ENCODE measurements around the gene IL7R.

DNA sequence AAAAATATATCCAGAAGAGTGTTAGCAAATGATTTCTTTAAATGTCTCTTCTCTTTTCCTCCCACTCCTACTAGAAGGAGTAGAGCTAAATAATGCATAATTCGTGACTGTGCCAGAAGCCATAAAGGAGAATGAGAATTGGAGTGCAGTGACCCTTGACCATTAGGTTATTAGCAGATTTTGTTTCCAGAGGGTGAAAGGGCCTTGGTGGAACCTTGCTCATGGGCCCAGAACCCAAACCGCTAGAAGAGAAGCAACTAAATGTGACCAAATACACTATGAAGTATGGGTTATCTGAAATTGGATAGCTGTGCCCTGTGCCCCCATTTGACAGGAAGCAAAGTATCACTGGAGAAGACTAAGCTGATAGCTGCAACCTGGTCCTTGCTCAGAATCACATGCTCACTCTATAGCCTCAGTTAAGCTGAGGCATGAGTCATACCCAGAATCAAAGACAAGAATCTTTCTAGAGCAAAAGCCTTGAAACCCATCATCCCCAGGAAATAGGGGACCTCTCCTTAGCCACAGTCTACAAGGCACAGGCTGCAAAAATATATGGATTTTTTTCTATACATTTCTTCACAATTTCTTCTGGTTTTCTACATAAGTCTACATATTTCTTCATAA lies 45.5 kb downstream of the IL7R start:
- TF ChIP-seq, protein P1, sequence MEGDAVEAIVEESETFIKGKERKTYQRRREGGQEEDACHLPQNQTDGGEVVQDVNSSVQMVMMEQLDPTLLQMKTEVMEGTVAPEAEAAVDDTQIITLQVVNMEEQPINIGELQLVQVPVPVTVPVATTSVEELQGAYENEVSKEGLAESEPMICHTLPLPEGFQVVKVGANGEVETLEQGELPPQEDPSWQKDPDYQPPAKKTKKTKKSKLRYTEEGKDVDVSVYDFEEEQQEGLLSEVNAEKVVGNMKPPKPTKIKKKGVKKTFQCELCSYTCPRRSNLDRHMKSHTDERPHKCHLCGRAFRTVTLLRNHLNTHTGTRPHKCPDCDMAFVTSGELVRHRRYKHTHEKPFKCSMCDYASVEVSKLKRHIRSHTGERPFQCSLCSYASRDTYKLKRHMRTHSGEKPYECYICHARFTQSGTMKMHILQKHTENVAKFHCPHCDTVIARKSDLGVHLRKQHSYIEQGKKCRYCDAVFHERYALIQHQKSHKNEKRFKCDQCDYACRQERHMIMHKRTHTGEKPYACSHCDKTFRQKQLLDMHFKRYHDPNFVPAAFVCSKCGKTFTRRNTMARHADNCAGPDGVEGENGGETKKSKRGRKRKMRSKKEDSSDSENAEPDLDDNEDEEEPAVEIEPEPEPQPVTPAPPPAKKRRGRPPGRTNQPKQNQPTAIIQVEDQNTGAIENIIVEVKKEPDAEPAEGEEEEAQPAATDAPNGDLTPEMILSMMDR (IDR thresholded peaks at IDR 0.05): no peak
- TF ChIP-seq POLR2A (IDR thresholded peaks at IDR 0.05): no peak
